ENCODE results near the gene PTPN14.

Gene PTPN14

GRCh38 chr1:214466403-214467077 lies 84.9 kb downstream of the PTPN14 start:
- TF ChIP-seq MYC (IDR thresholded peaks at IDR 0.05; ENCODE audit: low read depth, low read length) (no peak), CTCF (IDR thresholded peaks at IDR 0.05; ENCODE audit: low read depth, low read length) (no peak), POLR2A (IDR thresholded peaks at IDR 0.05; ENCODE audit: extremely low read depth, insufficient read length) (no peak)
- TF ChIP-seq, protein P1, sequence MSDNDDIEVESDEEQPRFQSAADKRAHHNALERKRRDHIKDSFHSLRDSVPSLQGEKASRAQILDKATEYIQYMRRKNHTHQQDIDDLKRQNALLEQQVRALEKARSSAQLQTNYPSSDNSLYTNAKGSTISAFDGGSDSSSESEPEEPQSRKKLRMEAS (IDR thresholded peaks at IDR 0.05; ENCODE audit: low read depth, low read length), result no peak
- DNase-seq (ENCODE audit: low read depth), result no peak
- H3K4me3 ChIP-seq (ENCODE audit: low read depth, low read length), result no peak overlapping the region

- no peak for DNase-seq (ENCODE audit: low read depth)
- TF ChIP-seq, protein P1 (IDR thresholded peaks at IDR 0.05; ENCODE audit: low read depth, low read length), result no peak
- TF ChIP-seq POLR2A (IDR thresholded peaks at IDR 0.05; ENCODE audit: extremely low read depth, insufficient read length) (no peak), CTCF (IDR thresholded peaks at IDR 0.05; ENCODE audit: low read depth, low read length) (no peak), MYC (IDR thresholded peaks at IDR 0.05; ENCODE audit: low read depth, low read length) (no peak)
- H3K4me3 ChIP-seq (ENCODE audit: low read depth, low read length), result no peak overlapping the region
Measured at GRCh38 chr1:214464445-214465287, 86.7 kb downstream of the PTPN14 start.

DNA sequence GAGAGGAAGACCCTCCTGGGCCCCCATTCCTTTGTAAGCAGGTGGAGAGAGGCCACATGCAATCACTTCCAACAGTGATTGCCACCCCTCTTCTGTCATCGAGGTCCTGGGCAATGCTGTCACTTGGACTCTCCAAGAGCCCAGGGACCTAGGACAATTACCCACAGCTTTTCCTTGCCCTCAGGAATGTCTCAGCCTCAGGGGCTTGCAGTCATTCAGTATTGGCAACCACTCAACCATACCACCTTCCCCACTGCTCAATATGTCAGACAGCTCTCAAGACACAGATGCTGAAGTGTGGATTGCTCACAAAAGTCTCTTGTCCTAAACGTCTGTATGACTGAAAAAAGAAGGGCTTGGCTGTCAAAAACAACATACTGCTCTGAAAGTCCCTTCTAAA lies 87.8 kb downstream of the PTPN14 start:
- no peak overlapping the region for H3K4me3 ChIP-seq (ENCODE audit: low read depth, low read length)
- DNase-seq (ENCODE audit: low read depth), result no peak
- TF ChIP-seq POLR2A (IDR thresholded peaks at IDR 0.05; ENCODE audit: extremely low read depth, insufficient read length) (no peak), CTCF (IDR thresholded peaks at IDR 0.05; ENCODE audit: low read depth, low read length) (no peak), MYC (IDR thresholded peaks at IDR 0.05; ENCODE audit: low read depth, low read length) (no peak)
- TF ChIP-seq, protein P1 (IDR thresholded peaks at IDR 0.05; ENCODE audit: low read depth, low read length), result no peak

- TF ChIP-seq CTCF (IDR thresholded peaks at IDR 0.05; ENCODE audit: low read depth, low read length) (no peak), POLR2A (IDR thresholded peaks at IDR 0.05; ENCODE audit: extremely low read depth, insufficient read length) (no peak), MYC (IDR thresholded peaks at IDR 0.05; ENCODE audit: low read depth, low read length) (no peak)
- TF ChIP-seq, protein P1 (IDR thresholded peaks at IDR 0.05; ENCODE audit: low read depth, low read length), result no peak
- no peak for DNase-seq (ENCODE audit: low read depth)
- H3K4me3 ChIP-seq (ENCODE audit: low read depth, low read length), result no peak overlapping the region
Measured at GRCh38 chr1:214462882-214463281, 88.5 kb downstream of the PTPN14 start.

- DNase-seq (ENCODE audit: low read depth), result no peak
- H3K4me3 ChIP-seq (ENCODE audit: low read depth, low read length), result no peak overlapping the region
- TF ChIP-seq MYC (IDR thresholded peaks at IDR 0.05; ENCODE audit: low read depth, low read length) (no peak), CTCF (IDR thresholded peaks at IDR 0.05; ENCODE audit: low read depth, low read length) (no peak), POLR2A (IDR thresholded peaks at IDR 0.05; ENCODE audit: extremely low read depth, insufficient read length) (no peak)
- TF ChIP-seq, protein P1 (IDR thresholded peaks at IDR 0.05; ENCODE audit: low read depth, low read length), result no peak
Measured at GRCh38 chr1:214461305-214461704, 90.1 kb downstream of the PTPN14 start.

Measured in NB4 (cell line).